ENCODE results near the gene WNT7B. TPM values are rescaled to one million over a fixed set of nuclear protein-coding genes. Genes with fewer than 3 reads are reported as not detected.

WNT7B gene
- total and polyA plus RNA-seq, 10 donors, result not detected

DNA sequence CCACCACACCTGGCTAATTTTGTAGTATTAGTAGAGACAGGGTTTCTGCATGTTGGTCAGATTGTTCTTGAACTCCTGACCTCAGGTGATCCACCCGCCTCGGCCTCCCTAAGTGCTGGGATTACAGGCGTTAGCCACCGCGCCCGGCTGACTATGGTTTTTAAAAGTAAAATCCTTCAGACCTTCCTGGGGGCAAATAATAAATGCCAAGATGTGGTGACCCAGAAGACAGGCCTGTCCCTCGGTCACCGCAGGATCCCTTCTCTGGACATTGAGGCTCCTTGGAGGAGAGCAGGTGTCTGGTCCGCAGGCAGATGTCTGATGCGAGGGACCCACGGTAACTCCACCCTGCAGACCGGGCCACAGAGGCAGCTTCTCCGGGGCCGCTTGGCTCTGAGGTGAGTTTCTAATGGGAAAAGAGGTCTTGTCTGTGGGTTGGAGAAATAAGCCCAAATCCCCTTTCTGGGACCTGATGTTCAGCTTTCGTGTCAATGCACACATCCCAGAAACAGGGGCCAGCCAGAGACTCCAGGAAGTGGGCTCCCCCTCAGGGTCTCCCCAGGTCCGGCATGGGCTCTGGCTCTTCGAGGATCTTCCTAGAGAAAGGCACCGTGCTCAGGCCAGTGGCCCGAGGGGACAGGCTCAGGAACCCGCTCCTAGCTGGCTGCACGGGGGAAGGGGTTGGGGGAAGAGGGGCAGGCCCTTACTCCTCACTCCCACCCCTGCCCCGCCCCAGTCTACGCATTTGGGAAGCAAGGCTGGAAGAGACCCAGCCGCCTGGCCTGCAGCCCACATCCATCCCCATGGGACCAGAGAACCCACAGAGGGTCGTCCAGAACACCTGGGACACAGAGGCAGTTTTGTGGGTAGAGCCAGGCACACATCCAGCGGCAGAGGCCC is 100.6 kb downstream of the WNT7B start:
- H3K27ac ChIP-seq, result no peak overlapping the region
- H3K27me3 ChIP-seq (replicated peaks in 1 of 7), result peaks cover 0 to 53% (median 39%) of the 10 kb centered on the region in 7 donors
- H3K4me3 ChIP-seq, result no peak overlapping the region
- H3K36me3 ChIP-seq, result no peaks in the 10 kb centered on the region
- peaks cover 0 to 12% (median 4%) of the 10 kb centered on the region in 6 donors for H3K4me1 ChIP-seq
- intact Hi-C loops (cut with DNase I; ENCODE audit: low total_unique reads), result no loop called here
- TF ChIP-seq POLR2AphosphoS5 (IDR thresholded peaks at IDR 0.05), result no peak
- TF ChIP-seq POLR2A (IDR thresholded peaks at IDR 0.05), result no peak
- TF ChIP-seq, protein P1, sequence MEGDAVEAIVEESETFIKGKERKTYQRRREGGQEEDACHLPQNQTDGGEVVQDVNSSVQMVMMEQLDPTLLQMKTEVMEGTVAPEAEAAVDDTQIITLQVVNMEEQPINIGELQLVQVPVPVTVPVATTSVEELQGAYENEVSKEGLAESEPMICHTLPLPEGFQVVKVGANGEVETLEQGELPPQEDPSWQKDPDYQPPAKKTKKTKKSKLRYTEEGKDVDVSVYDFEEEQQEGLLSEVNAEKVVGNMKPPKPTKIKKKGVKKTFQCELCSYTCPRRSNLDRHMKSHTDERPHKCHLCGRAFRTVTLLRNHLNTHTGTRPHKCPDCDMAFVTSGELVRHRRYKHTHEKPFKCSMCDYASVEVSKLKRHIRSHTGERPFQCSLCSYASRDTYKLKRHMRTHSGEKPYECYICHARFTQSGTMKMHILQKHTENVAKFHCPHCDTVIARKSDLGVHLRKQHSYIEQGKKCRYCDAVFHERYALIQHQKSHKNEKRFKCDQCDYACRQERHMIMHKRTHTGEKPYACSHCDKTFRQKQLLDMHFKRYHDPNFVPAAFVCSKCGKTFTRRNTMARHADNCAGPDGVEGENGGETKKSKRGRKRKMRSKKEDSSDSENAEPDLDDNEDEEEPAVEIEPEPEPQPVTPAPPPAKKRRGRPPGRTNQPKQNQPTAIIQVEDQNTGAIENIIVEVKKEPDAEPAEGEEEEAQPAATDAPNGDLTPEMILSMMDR (IDR thresholded peaks at IDR 0.05 in 8 of 11, conservative IDR thresholded peaks at IDR 0.05 in 3 of 11), result no peak
- WGBS, 5 donors, result 84 to 90% (median 89%) methylated on average over 18 to 26 of the region's 26 CpGs
- DNase-seq, result peak; percentile 54
- peaks cover 0 to 20% (median 15%) of the 10 kb centered on the region in 8 donors for H3K9me3 ChIP-seq

DNA sequence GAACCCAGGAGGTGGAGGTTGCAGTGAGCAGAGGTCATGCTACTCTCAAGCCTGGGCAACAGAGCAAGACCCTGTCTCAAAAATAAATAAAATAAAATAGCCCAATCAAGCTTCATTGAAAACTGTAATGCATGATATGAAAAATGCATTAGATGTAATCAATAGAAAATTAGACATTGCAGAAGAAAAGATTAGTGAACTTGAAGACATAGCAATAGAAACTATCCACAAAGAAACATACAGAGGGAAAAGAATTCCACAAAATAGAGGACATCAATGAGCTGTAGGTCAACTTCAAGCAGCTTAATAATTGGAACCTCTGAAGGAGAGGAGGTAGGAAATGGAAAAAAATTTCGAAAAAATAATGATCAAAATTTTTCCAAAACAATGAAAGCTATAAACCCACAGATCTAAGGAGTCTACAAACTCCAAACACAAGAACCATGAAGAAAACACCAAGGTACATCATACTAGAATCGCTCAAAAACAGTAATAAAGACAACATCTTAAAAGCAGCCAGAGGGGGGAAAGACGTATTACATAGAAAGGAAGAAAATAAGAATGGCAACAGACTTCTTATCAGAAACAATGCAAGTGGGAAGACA is 104.2 kb downstream of the WNT7B start:
- Histone ChIP-seq H3K36me3 (no peaks in the 10 kb centered on the region), H3K27ac (no peak overlapping the region), H3K27me3 (replicated peaks in 1 of 7) (peaks cover 0 to 53% (median 19%) of the 10 kb centered on the region in 7 donors), H3K4me3 (no peak overlapping the region), H3K4me1 (peaks cover 0 to 3% (median under 1%) of the 10 kb centered on the region in 6 donors), H3K9me3 (peaks cover 0 to 20% (median 15%) of the 10 kb centered on the region in 8 donors)
- 79 to 95% (median 91%) methylated on average over 3 of the region's 3 CpGs for WGBS, 5 donors
- DNase-seq, result no peak
- no peak for TF ChIP-seq POLR2AphosphoS5 (IDR thresholded peaks at IDR 0.05)
- intact Hi-C loops (cut with DNase I; ENCODE audit: low total_unique reads), result no loop called here

DNA sequence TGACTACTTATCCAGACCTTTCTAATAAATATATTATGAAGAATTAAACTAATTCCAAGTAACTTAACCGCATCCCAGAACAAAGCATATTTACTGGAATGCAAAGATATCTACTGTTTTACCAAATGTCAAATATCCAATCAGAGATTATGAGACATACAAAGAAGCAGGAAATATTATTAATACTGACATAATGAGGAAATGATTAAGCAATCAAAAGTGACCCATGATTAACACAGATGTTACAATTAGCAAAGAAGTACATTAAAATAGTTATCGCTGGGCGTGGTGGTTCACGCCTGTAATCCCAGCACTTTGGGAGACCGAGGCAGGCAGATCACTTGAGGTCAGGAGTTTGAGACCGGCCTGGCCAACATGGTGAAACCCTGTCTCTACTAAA is 105.2 kb downstream of the WNT7B start:
- peaks cover 0 to 20% (median 15%) of the 10 kb centered on the region in 8 donors for H3K9me3 ChIP-seq
- no peak overlapping the region for H3K4me3 ChIP-seq
- no peak for TF ChIP-seq POLR2AphosphoS5 (IDR thresholded peaks at IDR 0.05)
- TF ChIP-seq, protein P1 (IDR thresholded peaks at IDR 0.05 in 8 of 11, conservative IDR thresholded peaks at IDR 0.05 in 3 of 11), result no peak
- TF ChIP-seq POLR2A (IDR thresholded peaks at IDR 0.05), result no peak
- peaks cover 0 to 53% (median 25%) of the 10 kb centered on the region in 7 donors for H3K27me3 ChIP-seq (replicated peaks in 1 of 7)
- H3K27ac ChIP-seq, result no peak overlapping the region
- WGBS, 5 donors, result 90 to 96% (median 93%) methylated on average over 6 of the region's 6 CpGs
- peaks cover 4 to 14% (median 9%) of the 10 kb centered on the region in 6 donors for H3K4me1 ChIP-seq
- no peaks in the 10 kb centered on the region for H3K36me3 ChIP-seq
- no peak for DNase-seq
- intact Hi-C loops (cut with DNase I; ENCODE audit: low total_unique reads), result no loop called here

Other genes starting within 250 kb of the WNT7B start
- gene PPARA, start 173.4 kb upstream of the WNT7B start, total RNA-seq, result 10 to 100 TPM; 21.2 to 40.9 (median 24.8) TPM
- 1 to 10 TPM; 2.0 to 5.8 (median 2.4) TPM for gene PPARA, start 173.4 kb upstream of the WNT7B start, polyA plus RNA-seq

All from spleen (tissue), 11 donors.